HEK293 (cell line): ENCODE results near the gene ZNF574.

Experiments
- BCL11A ChIP-seq: fragments of 450-650 bp; formaldehyde crosslinking; IDR thresholded peaks from 2 replicates; pipeline ENCODE4 v1.5.1; 2016; ENCODE audit warnings: low read depth, missing biosample characterization, missing genetic modification characterization
- EGR2 ChIP-seq: fragments of 450-650 bp; formaldehyde crosslinking; IDR thresholded peaks from 2 replicates; pipeline ENCODE4 v1.5.1; 2016; ENCODE audit warnings: low read depth, missing biosample characterization, missing genetic modification characterization
- KLF10 ChIP-seq: fragments of 450-650 bp; IDR thresholded peaks from 2 replicates; pipeline ENCODE4 v1.5.1; 2018; ENCODE audit warnings: missing biosample characterization, mild to moderate bottlenecking, missing genetic modification characterization
- KLF17 ChIP-seq: fragments of 450-650 bp; formaldehyde crosslinking; IDR thresholded peaks from 2 replicates; pipeline ENCODE4 v1.5.1; 2016; ENCODE audit warnings: missing biosample characterization, missing genetic modification characterization
- OVOL3 ChIP-seq: fragments of 450-650 bp; formaldehyde crosslinking; IDR thresholded peaks from 2 replicates; pipeline ENCODE4 v1.5.1; 2016; ENCODE audit warnings: missing biosample characterization, missing genetic modification characterization
- RBAK ChIP-seq: fragments of 450-650 bp; formaldehyde crosslinking; IDR thresholded peaks from 2 replicates; pipeline ENCODE4 v1.5.1; 2016; ENCODE audit warnings: missing biosample characterization, missing genetic modification characterization
- REPIN1 ChIP-seq: fragments of 450-650 bp; formaldehyde crosslinking; IDR thresholded peaks from 2 replicates; pipeline ENCODE4 v1.5.1; 2017; ENCODE audit warnings: missing biosample characterization, missing genetic modification characterization, low read depth
- SCRT1 ChIP-seq: fragments of 450-650 bp; formaldehyde crosslinking; IDR thresholded peaks from 2 replicates; pipeline ENCODE4 v1.5.1; 2016; ENCODE audit warnings: missing biosample characterization, missing genetic modification characterization, borderline replicate concordance
- ZBTB1 ChIP-seq: fragments of 450-650 bp; formaldehyde crosslinking; IDR thresholded peaks from 2 replicates; pipeline ENCODE4 v1.5.1; 2016; ENCODE audit warnings: missing biosample characterization, missing genetic modification characterization
- ZBTB10 ChIP-seq: fragments of 450-650 bp; formaldehyde crosslinking; IDR thresholded peaks from 2 replicates; pipeline ENCODE4 v1.5.1; 2016; ENCODE audit warnings: missing biosample characterization, missing genetic modification characterization
- ZFP41 ChIP-seq: fragments of 450-650 bp; formaldehyde crosslinking; IDR thresholded peaks from 2 replicates; pipeline ENCODE4 v1.5.1; 2016; ENCODE audit warnings: missing biosample characterization, missing genetic modification characterization, borderline replicate concordance
- ZNF10 ChIP-seq: fragments of 450-650 bp; formaldehyde crosslinking; IDR thresholded peaks from 2 replicates; pipeline ENCODE4 v1.5.1; 2017; ENCODE audit warnings: missing biosample characterization, missing genetic modification characterization
- ZNF112 ChIP-seq: fragments of 450-650 bp; formaldehyde crosslinking; IDR thresholded peaks from 2 replicates; pipeline ENCODE4 v1.5.0; 2017; ENCODE audit warnings: missing biosample characterization, missing genetic modification characterization
- ZNF155 ChIP-seq: fragments of 450-650 bp; formaldehyde crosslinking; IDR thresholded peaks from 2 replicates; pipeline ENCODE4 v1.5.1; 2016; ENCODE audit warnings: missing biosample characterization, missing genetic modification characterization
- ZNF174 ChIP-seq: fragments of 450-650 bp; formaldehyde crosslinking; IDR thresholded peaks from 2 replicates; pipeline ENCODE4 v1.5.0; 2017; ENCODE audit warnings: missing biosample characterization, mild to moderate bottlenecking, missing genetic modification characterization
- ZNF214 ChIP-seq: fragments of 450-650 bp; formaldehyde crosslinking; IDR thresholded peaks from 2 replicates; pipeline ENCODE4 v1.5.1; 2017; ENCODE audit warnings: missing biosample characterization, mild to moderate bottlenecking, missing genetic modification characterization, borderline replicate concordance
- ZNF223 ChIP-seq: fragments of 450-650 bp; formaldehyde crosslinking; IDR thresholded peaks from 2 replicates; pipeline ENCODE4 v1.5.1; 2016; ENCODE audit warnings: missing biosample characterization, missing genetic modification characterization
- ZNF335 ChIP-seq: fragments of 450-650 bp; formaldehyde crosslinking; conservative IDR thresholded peaks from 2 replicates; pipeline ENCODE4 v1.5.1; 2016; ENCODE audit warnings: missing biosample characterization, missing genetic modification characterization
- ZNF354C ChIP-seq: fragments of 450-650 bp; formaldehyde crosslinking; IDR thresholded peaks from 2 replicates; pipeline ENCODE4 v1.5.1; 2016; ENCODE audit warnings: missing biosample characterization, missing genetic modification characterization, low read depth, borderline replicate concordance
- ZNF391 ChIP-seq: fragments of 450-650 bp; formaldehyde crosslinking; IDR thresholded peaks from 2 replicates; pipeline ENCODE4 v1.5.1; 2016; ENCODE audit warnings: low read depth, missing biosample characterization, missing genetic modification characterization, borderline replicate concordance
- ZNF510 ChIP-seq: fragments of 450-650 bp; formaldehyde crosslinking; IDR thresholded peaks from 2 replicates; pipeline ENCODE4 v1.5.1; 2018; ENCODE audit warnings: mild to moderate bottlenecking, missing genetic modification characterization, missing biosample characterization; ENCODE audit not compliant: insufficient replicate concordance
- ZNF548 ChIP-seq: fragments of 450-650 bp; formaldehyde crosslinking; IDR thresholded peaks from 2 replicates; pipeline ENCODE4 v1.5.1; 2016; ENCODE audit warnings: missing biosample characterization, missing genetic modification characterization
- ZNF558 ChIP-seq: fragments of 450-650 bp; formaldehyde crosslinking; IDR thresholded peaks from 2 replicates; pipeline ENCODE4 v1.5.1; 2016; ENCODE audit warnings: missing biosample characterization, missing genetic modification characterization
- ZNF571 ChIP-seq: fragments of 450-650 bp; formaldehyde crosslinking; IDR thresholded peaks from 2 replicates; pipeline ENCODE4 v1.5.0; 2017; ENCODE audit warnings: missing biosample characterization, missing genetic modification characterization
- ZNF610 ChIP-seq: fragments of 450-650 bp; formaldehyde crosslinking; IDR thresholded peaks from 2 replicates; pipeline ENCODE4 v1.5.1; 2016; ENCODE audit warnings: missing biosample characterization, missing genetic modification characterization, borderline replicate concordance
- ZNF747 ChIP-seq: fragments of 450-650 bp; formaldehyde crosslinking; IDR thresholded peaks from 2 replicates; pipeline ENCODE4 v1.5.1; 2016; ENCODE audit warnings: missing biosample characterization, missing genetic modification characterization
- ZNF768 ChIP-seq: fragments of 450-650 bp; formaldehyde crosslinking; IDR thresholded peaks from 2 replicates; pipeline ENCODE4 v1.5.1; 2018; ENCODE audit warnings: missing biosample characterization, mild to moderate bottlenecking, missing genetic modification characterization
- ZNF830 ChIP-seq: fragments of 450-650 bp; IDR thresholded peaks from 2 replicates; pipeline ENCODE4 v1.5.0; 2018; ENCODE audit warnings: missing biosample characterization, missing genetic modification characterization, low read depth, mild to moderate bottlenecking, moderate library complexity

Gene ZNF574

GRCh38 chr19:42032431-42032830, 43.5 kb upstream of the ZNF574 start (continued):
- peak; percentile 65; the same call in 1 of the 2 replicates for TF ChIP-seq SCRT1 (tag by site-specific recombination)
- TF ChIP-seq REPIN1 (tag by site-specific recombination), result no peak
- no peak for TF ChIP-seq ZNF354C (tag by site-specific recombination)
- peak; percentile 94 for TF ChIP-seq KLF10 (tag by site-specific recombination)
- 0 out of 2 replicates have a peak, but pooled peaks have one; percentile 34 for TF ChIP-seq ZBTB10 (tag by site-specific recombination)
- no peak for TF ChIP-seq ZNF214 (tag by site-specific recombination)
- TF ChIP-seq ZNF830 (tag by site-specific recombination), result no peak
- TF ChIP-seq RBAK, result no peak
- TF ChIP-seq KLF17 (tag by site-specific recombination), result peak; percentile 83
- TF ChIP-seq ZNF112 (tag by site-specific recombination), result no peak
- TF ChIP-seq ZNF768 (tag by site-specific recombination), result no peak
- TF ChIP-seq ZFP41 (tag by site-specific recombination), result no peak
- no peak for TF ChIP-seq ZNF174 (tag by site-specific recombination)
- no peak for TF ChIP-seq ZNF510
- TF ChIP-seq ZNF558, result peak; percentile 77; the same call in 1 of the 2 replicates
- no peak for TF ChIP-seq ZNF155 (tag by site-specific recombination)
- TF ChIP-seq ZNF10 (tag by site-specific recombination), result peak; percentile 85
- no peak for TF ChIP-seq ZNF571 (tag by site-specific recombination)
- no peak for TF ChIP-seq EGR2 (tag by site-specific recombination)
- peak; percentile 51 for TF ChIP-seq ZNF335 (tag by site-specific recombination)
- peak; percentile 95; the same call in 1 of the 2 replicates for TF ChIP-seq BCL11A (tag by site-specific recombination)
- TF ChIP-seq OVOL3 (tag by site-specific recombination), result peak; percentile 92
- no peak for TF ChIP-seq ZNF747 (tag by site-specific recombination)
- TF ChIP-seq ZBTB1 (tag by site-specific recombination), result no peak; the same call in 1 of the 2 replicates
- TF ChIP-seq ZNF548, result no peak
- peak; percentile 82; the same call in 1 of the 2 replicates for TF ChIP-seq ZNF391
- TF ChIP-seq ZNF610 (tag by site-specific recombination), result peak; percentile 84; the same call in 1 of the 2 replicates
- no peak for TF ChIP-seq ZNF223 (tag by site-specific recombination)
- TF ChIP-seq, all 188 proteins: peak for 75
